HG03064 (cell line): ENCODE results near the gene CETP.
"Not testable (repeated sequence)": the region's sequence is repeated elsewhere in the genome, so short reads cannot be mapped to it uniquely, and the experiment has no call there.

Experiments
- ATAC-seq: cut with Tn5 transposase; IDR thresholded peaks from one replicate; pipeline ENCODE4 v1.9.1; 2021; ENCODE audit warnings: low read depth; ENCODE audit not compliant: unreplicated experiment

CETP gene

GRCh38 chr16:56993204-56993603 lies 31.5 kb downstream of the CETP start:
- ATAC-seq = no peak

DNA sequence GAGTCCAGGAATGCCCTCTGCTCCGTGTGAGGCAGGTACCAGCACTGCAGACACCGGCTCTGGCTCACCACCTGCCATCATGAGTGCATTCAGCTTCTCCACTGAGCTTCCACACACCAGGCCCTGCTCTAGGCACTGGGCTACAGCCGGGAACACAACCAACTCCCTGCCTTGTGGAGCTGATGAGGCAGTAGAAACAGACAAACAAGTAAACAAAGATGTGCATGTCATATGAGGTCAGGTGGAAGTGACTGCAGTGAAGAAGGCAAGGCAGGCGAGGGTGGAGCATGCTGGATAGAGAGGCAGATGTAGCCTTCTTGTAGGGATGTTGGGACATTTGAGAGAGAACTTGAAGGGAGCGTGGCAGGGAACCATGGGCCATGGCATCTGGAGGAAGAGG lies 32.6 kb downstream of the CETP start:
- ATAC-seq = no peak

GRCh38 chr16:56995136-56995805 lies 33.5 kb downstream of the CETP start:
- ATAC-seq = no peak

DNA sequence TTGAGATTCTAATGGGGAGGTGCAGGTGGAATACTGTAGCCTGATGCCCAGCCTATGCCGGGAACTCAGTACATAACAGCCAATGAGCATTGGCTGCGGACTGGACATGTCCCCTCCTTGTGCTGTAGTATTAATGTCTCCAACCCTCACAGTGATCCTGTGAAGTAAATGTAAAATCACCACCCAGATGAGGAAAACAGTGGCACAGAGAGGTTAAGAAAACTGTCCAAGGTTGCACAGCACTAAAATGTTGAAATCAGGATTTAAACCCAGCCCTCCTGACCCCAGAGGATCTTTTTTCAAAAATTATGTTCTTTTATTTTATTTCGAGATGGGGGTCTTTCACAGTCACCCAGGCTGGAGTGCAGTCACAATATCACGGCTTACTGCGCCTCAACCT lies 35.5 kb downstream of the CETP start:
- ATAC-seq = no peak

- no peak for ATAC-seq
Measured at GRCh38 chr16:56997931-56998330, 36.2 kb downstream of the CETP start.

DNA sequence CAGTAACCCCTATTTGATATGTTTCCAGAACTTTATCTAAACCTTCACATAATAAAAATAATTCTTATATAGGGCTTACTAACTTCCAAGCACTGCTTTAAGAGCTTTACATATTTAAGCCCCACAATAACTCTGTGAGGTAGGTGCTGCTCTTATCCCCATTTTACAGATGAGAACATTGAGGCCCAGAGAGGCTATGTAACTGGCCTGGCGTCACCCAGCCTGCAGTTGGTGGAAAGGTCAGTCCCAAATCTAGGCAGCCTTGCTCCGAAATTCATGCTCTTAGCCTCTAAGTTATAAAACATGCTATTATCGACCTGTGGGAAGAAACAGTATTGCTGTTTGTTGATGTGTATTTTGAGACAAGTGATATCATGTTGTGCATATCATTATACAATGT lies 36.6 kb downstream of the CETP start:
- no peak for ATAC-seq

GRCh38 chr16:56998861-56999260 lies 37.1 kb downstream of the CETP start:
- no peak for ATAC-seq

- ATAC-seq = no peak
Measured at GRCh38 chr16:56999409-57000270, 37.9 kb downstream of the CETP start.

- peak; percentile 39 for ATAC-seq
Measured at GRCh38 chr16:57000271-57001025, 38.7 kb downstream of the CETP start.

GRCh38 chr16:57001026-57001679 lies 39.4 kb downstream of the CETP start:
- ATAC-seq = no peak

DNA sequence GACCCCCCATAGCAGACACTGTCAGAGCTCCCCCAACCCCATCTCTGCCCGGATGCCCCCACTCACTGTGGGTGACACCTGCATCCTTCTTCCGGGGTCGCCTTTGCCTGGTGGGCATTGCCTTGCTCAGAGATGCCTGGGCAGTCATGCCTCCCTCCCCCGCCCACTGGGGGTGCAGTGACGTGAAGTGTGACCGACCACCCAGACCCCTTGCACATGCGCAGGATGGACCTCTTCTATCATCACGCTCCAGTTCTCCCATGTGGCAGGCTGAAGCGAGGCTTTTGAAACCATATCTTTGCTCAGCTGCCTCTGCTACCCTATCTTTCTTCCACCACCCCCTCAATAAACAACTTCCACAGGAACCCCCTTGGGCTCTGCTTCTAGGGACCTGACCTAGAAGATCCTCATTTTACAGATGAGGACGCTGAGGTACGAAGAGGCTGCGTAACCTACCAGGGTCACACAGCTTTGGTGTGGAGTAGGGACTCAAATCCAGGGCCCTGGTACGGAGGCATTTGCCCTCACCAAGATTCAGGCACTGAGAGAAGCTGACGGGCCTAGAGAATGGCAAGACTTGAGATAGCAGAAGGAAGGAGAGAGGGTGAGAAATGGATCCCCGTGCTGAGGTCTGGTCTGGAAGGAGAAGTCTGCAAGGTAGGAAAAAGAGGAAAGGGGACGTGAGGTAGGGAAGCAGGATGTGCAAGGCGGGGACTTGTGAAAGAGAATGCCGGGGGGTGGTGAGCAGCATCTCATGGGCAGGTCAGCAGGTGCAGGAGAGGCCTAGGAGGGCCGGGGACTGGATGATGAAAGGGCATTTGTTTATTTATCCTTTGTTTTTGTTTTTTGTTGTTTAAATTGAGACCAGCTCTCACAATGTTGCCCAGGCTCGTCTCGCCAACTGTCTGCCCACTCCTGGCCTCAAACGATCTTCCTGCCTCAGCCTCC lies 42.0 kb downstream of the CETP start:
- no peak for ATAC-seq

GRCh38 chr16:57004387-57005250 lies 42.9 kb downstream of the CETP start:
- ATAC-seq = no peak

DNA sequence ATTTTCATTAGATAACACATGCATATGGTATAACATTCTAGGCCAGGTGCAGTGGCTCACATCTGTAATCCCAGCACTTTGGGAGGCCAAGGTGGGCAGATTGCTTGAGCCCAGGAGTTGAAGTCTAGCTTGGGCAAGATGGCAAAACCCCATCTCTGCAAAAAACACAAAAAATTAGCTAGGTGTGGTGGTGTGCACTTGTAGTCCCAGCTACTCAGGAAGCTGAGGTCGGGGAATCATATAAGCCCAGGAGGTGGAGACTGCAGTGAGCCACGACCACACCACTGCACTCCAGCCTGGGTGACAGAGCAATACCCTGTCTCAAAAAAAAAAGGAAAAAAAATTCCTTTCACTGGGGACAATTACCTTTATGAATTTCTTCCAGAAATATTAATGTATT lies 43.8 kb downstream of the CETP start:
- not testable (repeated sequence) for ATAC-seq

GRCh38 chr16:57007050-57007449 lies 45.3 kb downstream of the CETP start:
- ATAC-seq = no peak

DNA sequence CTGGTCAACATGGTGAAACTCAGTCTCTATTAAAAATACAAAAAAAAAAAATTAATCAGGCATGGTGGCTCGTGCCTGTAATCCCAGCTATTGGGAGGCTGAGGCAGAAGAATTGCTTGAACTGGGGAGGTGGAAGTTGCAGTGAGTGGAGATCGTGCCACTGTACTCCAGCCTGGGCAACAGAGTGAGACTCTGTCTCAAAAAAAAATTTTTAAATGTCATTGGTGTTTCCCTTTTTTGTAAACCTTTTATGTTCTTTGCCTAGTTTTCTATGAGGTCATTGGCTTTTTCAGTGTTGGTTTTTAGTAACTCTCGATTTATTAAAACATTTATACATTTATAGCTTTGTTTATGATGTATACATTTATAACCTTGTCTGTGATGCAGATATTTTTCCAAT lies 45.8 kb downstream of the CETP start:
- ATAC-seq = no peak

GRCh38 chr16:57008440-57008839 lies 46.7 kb downstream of the CETP start:
- ATAC-seq = no peak

GRCh38 chr16:57009643-57010170 lies 48.0 kb downstream of the CETP start:
- no peak for ATAC-seq

DNA sequence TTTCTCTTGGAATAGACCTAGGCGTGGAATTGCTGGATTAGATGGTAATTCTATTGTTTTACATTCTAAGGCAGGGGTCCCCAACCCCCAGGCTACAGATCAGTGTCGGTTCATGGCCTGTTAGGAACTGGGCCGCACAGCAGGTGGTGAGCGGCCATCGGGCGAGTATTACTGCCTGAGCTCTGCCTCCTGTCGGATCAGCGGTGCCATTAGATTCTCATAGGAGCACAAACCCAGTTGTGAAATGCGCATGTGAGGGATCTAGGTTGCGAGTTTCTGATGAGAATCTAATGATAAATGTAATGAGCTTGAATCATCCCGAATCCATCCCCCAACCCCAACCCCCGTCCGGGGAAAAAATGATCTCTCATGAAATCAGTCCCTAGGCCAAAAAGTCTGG lies 50.6 kb downstream of the CETP start:
- ATAC-seq = no peak

GRCh38 chr16:57013229-57013628 lies 51.5 kb downstream of the CETP start:
- no peak for ATAC-seq
